H1 (cell line): ENCODE results near the gene TOMM22. TPM values are rescaled to one million over a fixed set of nuclear protein-coding genes. Genes with fewer than 3 reads are reported as not detected.

Experiments
- CTCF ChIA-PET: fragments of 300-600 bp; sonication (Branson Sonifier 250); formaldehyde crosslinking; loops from one replicate; lab custom pipeline; 2021; ENCODE audit not compliant: partially characterized antibody; lab: Charles Lee
- POLR2A ChIA-PET: fragments of 300-600 bp; sonication (Branson Sonifier 250); formaldehyde crosslinking; loops from one replicate; lab custom pipeline; 2021; ENCODE audit warnings: inconsistent platforms; ENCODE audit not compliant: partially characterized antibody; lab: Charles Lee
- DNase-seq, 2 experiments: peaks; one replicate each; pipeline versions ENCODE4 v3.0.0 to v3.0.0-alpha.2; 2010 to 2022; ENCODE audit warnings: low spot score in 2 of 2, low read depth in 1 of 2, mixed read lengths in 1 of 2
- FAIRE-seq: peaks from 2 replicates; lab custom pipeline; 2011; peaks lifted over from hg19 to GRCh38; lab: Jason Lieb, UNC
- H2AFZ ChIP-seq: 2 replicates; pipeline ENCODE4 v1.8.1; 2012; ENCODE audit warnings: low read length, inconsistent platforms
- H2AK5ac ChIP-seq: 2 replicates; pipeline ENCODE4 v1.6.1; 2013; ENCODE audit warnings: low read depth, low read length
- H2BK120ac ChIP-seq: replicated peaks from 2 replicates; pipeline ENCODE3; 2013; ENCODE audit warnings: low read depth, low read length, inconsistent platforms
- H2BK12ac ChIP-seq: 2 replicates; pipeline ENCODE4 v1.6.1; 2013; ENCODE audit warnings: low read depth, low read length
- H2BK15ac ChIP-seq: 2 replicates; pipeline ENCODE4 v1.6.1; 2013; ENCODE audit warnings: low read length
- H2BK20ac ChIP-seq: 2 replicates; pipeline ENCODE4 v1.6.1; 2013; ENCODE audit warnings: low read length
- H2BK5ac ChIP-seq: 2 replicates; pipeline ENCODE4 v1.6.1; 2013; ENCODE audit warnings: low read depth, low read length
- H3K14ac ChIP-seq: 2 replicates; pipeline ENCODE4 v1.6.1; 2013; ENCODE audit warnings: inconsistent platforms; ENCODE audit not compliant: insufficient read length
- H3K18ac ChIP-seq: 2 replicates; pipeline ENCODE4 v1.6.1; 2013; ENCODE audit warnings: low read length; ENCODE audit errors: extremely low read depth
- H3K23ac ChIP-seq: 2 replicates; pipeline ENCODE4 v1.6.1; 2013; ENCODE audit warnings: inconsistent platforms; ENCODE audit not compliant: insufficient read length
- H3K23me2 ChIP-seq: 2 replicates; pipeline ENCODE4 v1.6.1; 2013; ENCODE audit warnings: low read depth, low read length
- H3K27ac ChIP-seq: 2 replicates; pipeline ENCODE4 v1.6.1; 2011; ENCODE audit warnings: low read depth, low read length, inconsistent platforms
- H3K27me3 ChIP-seq, 4 experiments: replicated peaks in 1 of 4; 1 replicate in 1 of 4; 2 replicates in 3 of 4; pipeline versions ENCODE4 v1.6.1 to v1.8.1; 2011 to 2013; ENCODE audit warnings: low read length in 3 of 4, mild to moderate bottlenecking in 3 of 4, inconsistent platforms in 2 of 4, mixed read lengths in 2 of 4, moderate library complexity in 1 of 4; ENCODE audit not compliant: control insufficient read depth in 3 of 4, insufficient read depth in 3 of 4; ENCODE audit errors: extremely low read depth in 1 of 4
- H3K36me3 ChIP-seq, 4 experiments: 2 replicates each; pipeline versions ENCODE4 v1.6.1 to v1.8.1; 2011 to 2013; ENCODE audit warnings: mild to moderate bottlenecking in 4 of 4, low read length in 3 of 4, moderate library complexity in 2 of 4, control low read depth in 1 of 4, inconsistent platforms in 1 of 4; ENCODE audit not compliant: insufficient read depth in 4 of 4, control insufficient read depth in 2 of 4
- H3K4ac ChIP-seq: replicated peaks from 2 replicates; pipeline ENCODE3; 2013; ENCODE audit warnings: low read length, low read depth, mixed read lengths, inconsistent platforms; ENCODE audit not compliant: insufficient read length
- H3K4me1 ChIP-seq, 4 experiments: replicated peaks in 1 of 4; 1 replicate in 1 of 4; 2 replicates in 3 of 4; pipeline versions ENCODE4 v1.6.1 to v1.8.1; 2011 to 2013; ENCODE audit warnings: low read length in 3 of 4, inconsistent platforms in 2 of 4, mixed read lengths in 1 of 4; ENCODE audit not compliant: insufficient read depth in 4 of 4, control insufficient read depth in 3 of 4
- H3K4me2 ChIP-seq, 2 experiments: 2 replicates each; pipeline versions ENCODE4 v1.6.1 to v1.8.1; 2011 to 2013; ENCODE audit warnings: low read depth in 2 of 2, low read length in 2 of 2, control low read depth in 1 of 2, inconsistent platforms in 1 of 2, mild to moderate bottlenecking in 1 of 2; ENCODE audit not compliant: insufficient read depth in 1 of 2
- H3K4me3 ChIP-seq, 4 experiments: fragments of 200-600, 300-600 bp in 1 of 4; sonication (generic), shearing (Covaris generic), sonication (Bioruptor Twin) in 1 of 4; 2 replicates each; pipeline versions ENCODE4 v1.5.1 to v1.8.1; 2011 to 2016; ENCODE audit warnings: low read length in 4 of 4, low read depth in 3 of 4, control low read depth in 2 of 4, inconsistent platforms in 2 of 4, mild to moderate bottlenecking in 2 of 4, mixed read lengths in 1 of 4, moderate library complexity in 1 of 4; ENCODE audit not compliant: insufficient read depth in 2 of 4; ENCODE audit errors: extremely low read depth in 1 of 4
- H3K56ac ChIP-seq: replicated peaks from 2 replicates; pipeline ENCODE3; 2013; ENCODE audit warnings: low read depth, mild to moderate bottlenecking, mixed read lengths, low read length, inconsistent platforms; ENCODE audit not compliant: insufficient read length
- H3K79me1 ChIP-seq: 2 replicates; pipeline ENCODE4 v1.6.1; 2013; ENCODE audit warnings: low read depth, low read length, control low read depth
- H3K79me2 ChIP-seq, 2 experiments: 2 replicates each; pipeline versions ENCODE4 v1.6.1 to v1.8.1; 2012 to 2013; ENCODE audit warnings: low read length in 2 of 2, mild to moderate bottlenecking in 2 of 2, inconsistent platforms in 1 of 2; ENCODE audit not compliant: insufficient read depth in 2 of 2, control insufficient read depth in 1 of 2
- H3K9ac ChIP-seq, 4 experiments: replicated peaks in 1 of 4; 1 replicate in 1 of 4; 2 replicates in 3 of 4; pipeline versions ENCODE4 v1.6.1 to v1.8.1; 2011 to 2013; ENCODE audit warnings: low read depth in 3 of 4, low read length in 3 of 4, control low read depth in 2 of 4, mild to moderate bottlenecking in 2 of 4, moderate library complexity in 2 of 4, inconsistent platforms in 1 of 4; ENCODE audit errors: extremely low read depth in 1 of 4
- H3K9me3 ChIP-seq, 2 experiments: 2 replicates each; pipeline versions ENCODE4 v1.6.1 to v1.8.1; 2012 to 2013; ENCODE audit warnings: mild to moderate bottlenecking in 2 of 2, moderate library complexity in 2 of 2, control low read depth in 1 of 2, inconsistent platforms in 1 of 2, low read depth in 1 of 2, low read length in 1 of 2, mixed read lengths in 1 of 2; ENCODE audit not compliant: insufficient read depth in 2 of 2
- H4K20me1 ChIP-seq, 2 experiments: replicated peaks in 1 of 2; 2 replicates each; pipeline versions ENCODE3 to v1.8.1; 2011 to 2013; ENCODE audit warnings: inconsistent platforms in 2 of 2, low read length in 2 of 2, mild to moderate bottlenecking in 1 of 2; ENCODE audit not compliant: insufficient read depth in 2 of 2, control insufficient read depth in 1 of 2
- H4K5ac ChIP-seq: 2 replicates; pipeline ENCODE4 v1.6.1; 2013; ENCODE audit warnings: low read length, low read depth, mixed read lengths, inconsistent platforms; ENCODE audit not compliant: insufficient read length
- H4K8ac ChIP-seq: 2 replicates; pipeline ENCODE4 v1.8.0; 2013; ENCODE audit warnings: mild to moderate bottlenecking, moderate library complexity, low read length, inconsistent platforms; ENCODE audit not compliant: insufficient read depth; ENCODE audit errors: extremely low read depth
- H4K91ac ChIP-seq: replicated peaks from 2 replicates; pipeline ENCODE3; 2013; ENCODE audit warnings: low read length, mixed read lengths, inconsistent platforms; ENCODE audit not compliant: insufficient read length
- CHD2 ChIP-seq: IDR thresholded peaks from 2 replicates; pipeline ENCODE4 v1.6.1; 2012; ENCODE audit warnings: low read length, improper control_type of control experiment
- SIRT6 ChIP-seq: IDR thresholded peaks from one replicate; pipeline ENCODE4 v1.7.1; 2012; ENCODE audit warnings: low read length, inconsistent platforms
- WGBS, 2 experiments: shearing (Covaris generic) in 1 of 2; methylation state at CpG; one replicate each; pipeline versions ENCODE4 v1.1.6 to v1.1.7; 2013 to 2015; ENCODE audit warnings: low lambda C conversion rate in 2 of 2, mixed read lengths in 2 of 2, inconsistent platforms in 1 of 2, low coverage in 1 of 2, missing lambda C conversion rate in 1 of 2; ENCODE audit not compliant: insufficient replicate concordance in 2 of 2, insufficient coverage in 1 of 2, insufficient read length in 1 of 2; ENCODE audit errors: extremely low coverage in 1 of 2, missing lambda C conversion rate in 1 of 2; 5-methylcytosine and 5-hydroxymethylcytosine counted together
- polyA plus RNA-seq, 7 experiments: library from polyadenylated mRNA; depleted of rRNA in 3 of 7; stranded (reverse) in 5 of 7; unstranded in 2 of 7; fragments of >200 nt in 5 of 7; fragments of 200-250 nt in 2 of 7; gene quantifications; 1 replicate in 5 of 7; 2 replicates in 1 of 7; 4 replicates in 1 of 7; pipeline versions ENCODE4 v1.2.1 to v1.2.3, GENCODE V29; 2011 to 2013; ENCODE audit warnings: missing spikeins in 2 of 7, mixed read lengths in 2 of 7
- total RNA-seq: library from RNA; stranded (reverse); fragmentation: NEBNext Ultra II Directional; extraction: Animal tissue kit (Norgen Biotek cat#: 25700); gene quantifications from 2 replicates; pipeline ENCODE4 v1.2.1, GENCODE V29; 2021

Gene TOMM22
- total and polyA plus RNA-seq, 2 of the 8 experiments (the other 6 are each of a cell fraction or from before 2014, with no cell fraction given), result 84.0 to 125 TPM

DNA sequence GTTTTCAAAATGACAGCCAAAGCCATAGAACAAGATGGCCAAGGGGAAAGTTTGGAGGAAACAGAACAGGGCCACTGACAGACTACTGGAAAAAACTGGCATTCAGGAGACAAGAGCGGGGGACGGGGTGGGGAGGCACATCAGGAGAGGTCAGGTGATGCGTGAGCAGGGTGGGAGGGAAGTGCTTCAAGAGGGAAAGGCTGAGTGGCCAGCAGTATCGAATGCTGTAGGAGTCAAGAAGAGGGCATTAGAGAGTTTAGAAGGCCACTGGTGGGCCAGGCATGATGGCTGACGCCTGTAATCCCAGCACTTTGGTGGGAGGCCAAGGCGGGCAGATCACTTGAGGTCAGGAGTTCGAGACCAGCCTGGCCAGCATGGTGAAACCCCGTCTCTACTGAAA, 32.2 kb downstream of the TOMM22 start:
- FAIRE-seq (no peak), DNase-seq (no peak)
- ChIA-PET CTCF (interaction anchor here (0.5 to 5.1 kb wide), 5 partner anchors 11 to 665 kb away, joined by 3 to 26 read pairs (median 6); no protein-coding TSS in a partner anchor), POLR2A (interaction anchor here (0.6 to 5.1 kb wide), 2 partner anchors 7 to 77 kb away, joined by 3 to 39 read pairs; partner anchors contain the start of gene GTPBP1)
- Histone ChIP-seq H3K18ac (no peak overlapping the region), H3K79me2 (peaks cover 3 to 69% of the 10 kb centered on the region in 2 experiments), H3K4ac (no peak overlapping the region), H3K36me3 (peaks cover 4 to 49% (median 21%) of the 10 kb centered on the region in 4 experiments; a peak in 6 of 8 replicates), H3K14ac (no peak overlapping the region), H2BK5ac (no peak overlapping the region), H2BK120ac (no peak overlapping the region), H3K4me3 (no peak overlapping the region), H2AFZ (no peak overlapping the region), H4K91ac (no peak overlapping the region), H3K4me1 (peaks cover 4 to 10% (median 6%) of the 10 kb centered on the region in 4 experiments), H4K5ac (no peak overlapping the region), H3K27me3 (no peaks in the 10 kb centered on the region), H2AK5ac (no peak overlapping the region), H3K4me2 (no peak overlapping the region; a peak in 1 of 4 replicates), H2BK15ac (no peak overlapping the region), H2BK12ac (no peak overlapping the region), H3K9me3 (no peaks in the 10 kb centered on the region), H3K9ac (no peak overlapping the region), H3K27ac (no peak overlapping the region), H3K79me1 (peaks cover 24% of the 10 kb centered on the region), H2BK20ac (no peak overlapping the region), H3K56ac (no peak overlapping the region), H4K20me1 (peaks cover 7 to 26% of the 10 kb centered on the region in 2 experiments), H3K23me2 (no peaks in the 10 kb centered on the region), H3K23ac (no peak overlapping the region), H4K8ac (no peak overlapping the region)
- 88% methylated on average over 7 of the region's 8 CpGs; no CpG with 5 or more reads in 1 of the 2 experiments for WGBS, 2 experiments
- no peak for TF ChIP-seq CHD2
- no peak for TF ChIP-seq SIRT6
